HG03571 (cell line): Measurements from ENCODE around the gene LRRC15.
A peak's percentile ranks its signal among the peaks of the same experiment; 100 is the strongest.

ENCODE experiments used
- ATAC-seq: cut with Tn5 transposase; IDR thresholded peaks from one replicate; pipeline ENCODE4 v1.9.1; 2021; ENCODE audit not compliant: unreplicated experiment

LRRC15 gene

GRCh38 chr3:194320744-194321243 is 48.7 kb downstream of the LRRC15 start:
- ATAC-seq, result no peak

GRCh38 chr3:194320100-194320499 is 49.4 kb downstream of the LRRC15 start:
- no peak for ATAC-seq

- ATAC-seq, result no peak
These were observed 50.9 kb downstream of the LRRC15 start for GRCh38 chr3:194318511-194319161.

GRCh38 chr3:194316918-194317317 is 52.6 kb downstream of the LRRC15 start:
- no peak for ATAC-seq

GRCh38 chr3:194315965-194316361 is 53.6 kb downstream of the LRRC15 start:
- peak; percentile 16 for ATAC-seq

GRCh38 chr3:194315088-194315964 is 54.2 kb downstream of the LRRC15 start:
- ATAC-seq, result peak; percentile 88

GRCh38 chr3:194314388-194315068 is 55.0 kb downstream of the LRRC15 start:
- ATAC-seq, result no peak

GRCh38 chr3:194313560-194314387 is 55.8 kb downstream of the LRRC15 start:
- ATAC-seq, result no peak

GRCh38 chr3:194312743-194313281 is 56.7 kb downstream of the LRRC15 start:
- ATAC-seq, result no peak

GRCh38 chr3:194312186-194312742 is 57.3 kb downstream of the LRRC15 start:
- no peak for ATAC-seq

GRCh38 chr3:194311000-194311399 is 58.5 kb downstream of the LRRC15 start:
- ATAC-seq, result no peak

GRCh38 chr3:194310060-194310835 is 59.3 kb downstream of the LRRC15 start:
- ATAC-seq, result no peak

- no peak for ATAC-seq
These were observed 60.7 kb downstream of the LRRC15 start for GRCh38 chr3:194308601-194309449.

GRCh38 chr3:194307849-194308248 is 61.7 kb downstream of the LRRC15 start:
- no peak for ATAC-seq

- peak; percentile 44 for ATAC-seq
These were observed 62.5 kb downstream of the LRRC15 start for GRCh38 chr3:194306771-194307640.

- ATAC-seq, result peak; percentile 38
These were observed 63.3 kb downstream of the LRRC15 start for GRCh38 chr3:194306109-194306686.
